ENCODE measurements around the gene MRM3. TPM values are rescaled to one million over a fixed set of nuclear protein-coding genes. Genes with fewer than 3 reads are reported as not detected.

The MRM3 gene
- total and polyA plus RNA-seq, 2 of the 4 experiments (the other 2 are of a cell fraction), result 9.0 to 15.2 TPM

DNA sequence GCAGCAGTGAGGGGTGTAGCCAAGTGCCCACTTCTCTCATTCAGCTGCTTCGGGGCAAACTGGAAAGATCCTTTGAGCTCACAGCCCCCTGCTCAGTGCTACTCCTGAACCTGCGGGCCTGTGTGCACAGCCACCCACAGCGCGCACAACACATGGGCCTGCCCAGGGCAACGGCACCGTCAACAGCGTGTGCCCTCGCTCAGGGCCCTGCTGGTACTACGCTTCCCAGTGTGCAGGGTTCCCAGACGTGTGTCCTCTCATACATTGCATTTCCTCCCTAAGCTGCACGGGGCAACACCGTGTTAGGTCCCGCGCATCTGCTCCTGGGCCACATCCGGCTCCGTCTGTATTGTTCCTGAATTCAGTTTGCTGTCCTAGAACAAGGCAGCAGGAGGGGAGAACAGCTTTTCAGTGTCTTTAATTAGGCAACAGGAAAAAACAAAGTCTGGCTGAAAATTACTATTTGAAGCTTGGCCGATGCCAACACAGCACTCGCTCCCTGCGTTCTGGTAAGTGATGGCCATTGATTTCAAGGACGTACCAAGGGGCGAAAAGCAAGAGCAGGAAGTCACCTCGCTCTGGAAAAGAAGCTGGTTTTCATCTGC, 15.2 kb downstream of the MRM3 start:
- WGBS, 2 experiments (ENCODE audit: extremely low coverage in 2 of 2, insufficient read length in 1 of 2), result 97% methylated on average over 11 of the region's 22 CpGs; no CpG with 5 or more reads in 1 of the 2 experiments
- peaks cover 11% of the 10 kb centered on the region; the same call in 1 of the 2 replicates for H3K4me1 ChIP-seq (ENCODE audit: control insufficient read depth, insufficient read depth, low read length)
- H2BK15ac ChIP-seq (ENCODE audit: low read depth, low read length), result no peak overlapping the region
- H4K91ac ChIP-seq (ENCODE audit: insufficient read depth, low read depth, low read length), result no peak overlapping the region
- TF ChIP-seq MXI1 (IDR thresholded peaks at IDR 0.05; ENCODE audit: borderline replicate concordance, low read depth, low read length), result no peak
- TF ChIP-seq NFE2L2 (IDR thresholded peaks at IDR 0.05; ENCODE audit: low read depth, low read length), result no peak
- peaks cover 2% of the 10 kb centered on the region; the same call in 1 of the 2 replicates for H3K9me1 ChIP-seq (ENCODE audit: insufficient read depth, low read length)
- no peak overlapping the region for H2AK9ac ChIP-seq (replicated peaks; ENCODE audit: low read depth, low read length, poor library complexity)
- no peak overlapping the region for H2BK20ac ChIP-seq (ENCODE audit: low read depth, low read length)
- H4K5ac ChIP-seq (ENCODE audit: low read depth, low read length), result no peak overlapping the region
- no peak overlapping the region for H3K4me2 ChIP-seq (ENCODE audit: low read depth, low read length)
- peaks cover 0 to 11% of the 10 kb centered on the region in 2 experiments; a peak in 1 of 4 replicates for H3K79me1 ChIP-seq (ENCODE audit: low read depth in 1 of 2, low read length in 2 of 2)
- POLR2A ChIA-PET (ENCODE audit: unreplicated experiment), result no interaction called here
- no peak overlapping the region for H3K4ac ChIP-seq (ENCODE audit: low read depth, low read length)
- no peak overlapping the region for H3K56ac ChIP-seq (ENCODE audit: extremely low read depth, insufficient read depth, low read length)
- in situ Hi-C loops (cut with MboI; ENCODE audit: low sequenced_read_pairs), result no loop called here
- ATAC-seq (ENCODE audit: low read depth), result no peak
- no peak for DNase-seq
- intact Hi-C loops (cut with micrococcal nuclease), result loop anchor here (10.0 kb wide), 1 partner anchor 107 kb away; no protein-coding TSS in a partner anchor
- CTCF ChIA-PET, result interaction anchor here (0.7 kb wide), 1 partner anchor 259 kb away, joined by 3 read pairs; no protein-coding TSS in a partner anchor
- H2AK5ac ChIP-seq (ENCODE audit: low read depth, low read length), result no peak overlapping the region
- H2BK120ac ChIP-seq (ENCODE audit: low read depth, low read length), result no peak overlapping the region
- BruUV-seq (replicated peaks), result no TSS peak
- no peak overlapping the region for H3K27ac ChIP-seq (ENCODE audit: insufficient read depth, low read length)
- H3K9ac ChIP-seq (ENCODE audit: low read depth, low read length), result no peak overlapping the region
- H2BK5ac ChIP-seq (ENCODE audit: low read depth, low read length, poor library complexity, severe bottlenecking), result no peak overlapping the region
- H4K8ac ChIP-seq (ENCODE audit: low read depth in 2 of 2, low read length in 2 of 2), result no peak overlapping the region
- no peaks in the 10 kb centered on the region for H3K9me3 ChIP-seq (ENCODE audit: control insufficient read depth, insufficient read depth, low read length)
- dilution Hi-C loops (cut with HindIII; ENCODE audit: low sequenced_read_pairs, unreplicated experiment), result loop anchor here (25.0 kb wide), 1 partner anchor 190 kb away; the partner anchor contains the start of genes NXN and TIMM22
- no peak overlapping the region for H3K4me3 ChIP-seq (ENCODE audit: insufficient read depth, low read depth, low read length)
- H3K18ac ChIP-seq (ENCODE audit: low read depth, low read length), result no peak overlapping the region
- no peak overlapping the region for H3K14ac ChIP-seq (replicated peaks; ENCODE audit: low read depth, low read length)
- H2AFZ ChIP-seq (replicated peaks; ENCODE audit: low read length, poor library complexity), result no peak overlapping the region
- H3K36me3 ChIP-seq (ENCODE audit: control insufficient read depth, insufficient read depth, low read length), result peaks cover 52% of the 10 kb centered on the region
- H3K27me3 ChIP-seq (ENCODE audit: control insufficient read depth, insufficient read depth, low read length), result no peaks in the 10 kb centered on the region
- H4K20me1 ChIP-seq (ENCODE audit: insufficient read depth, low read length), result peaks cover 27% of the 10 kb centered on the region
- H3K23ac ChIP-seq (ENCODE audit: low read depth, low read length), result no peak overlapping the region

All from IMR-90 (cell line).